Common myeloid progenitor, CD34-positive (primary cell): ENCODE measurements around the gene GRID1.

ENCODE experiments used
- CTCF ChIA-PET: fragments of 350-600 bp; sonication (Branson Sonifier 250); formaldehyde crosslinking; loops from one replicate; lab custom pipeline; 2021; ENCODE audit warnings: antibody characterized with exemption; lab: Charles Lee
- POLR2A ChIA-PET: fragments of 350-600 bp; sonication (Branson Sonifier 250); formaldehyde crosslinking; loops from one replicate; lab custom pipeline; 2021; ENCODE audit warnings: antibody characterized with exemption; lab: Charles Lee
- DNase-seq, 3 donors: peaks; one replicate each; pipeline versions ENCODE4 v3.0.0 to v3.0.0-alpha.2; 2013
- H3K27ac ChIP-seq, 2 experiments: 1 replicate in 1 of 2; 2 replicates in 1 of 2; pipeline ENCODE4 v1.7.0; 2013; ENCODE audit warnings: inconsistent platforms in 2 of 2, low read length in 2 of 2, mild to moderate bottlenecking in 2 of 2, low read depth in 1 of 2, moderate library complexity in 1 of 2; ENCODE audit not compliant: severe bottlenecking in 2 of 2, insufficient read depth in 1 of 2, poor library complexity in 1 of 2
- H3K27me3 ChIP-seq, 5 experiments: replicated peaks in 2 of 5; 1 replicate in 3 of 5; 2 replicates in 2 of 5; pipeline versions ENCODE4 v1.6.1 to v1.7.0; 2013; ENCODE audit warnings: low read length in 4 of 5, mild to moderate bottlenecking in 2 of 5, moderate library complexity in 2 of 5, inconsistent platforms in 1 of 5; ENCODE audit not compliant: insufficient read depth in 5 of 5, control insufficient read depth in 4 of 5
- H3K36me3 ChIP-seq, 4 experiments: 1 replicate in 2 of 4; 2 replicates in 2 of 4; pipeline versions ENCODE4 v1.6.1 to v1.7.0; 2013; ENCODE audit warnings: low read length in 3 of 4, control low read depth in 1 of 4, mild to moderate bottlenecking in 1 of 4; ENCODE audit not compliant: control insufficient read depth in 4 of 4, insufficient read depth in 4 of 4
- H3K4me1 ChIP-seq, 4 experiments: 1 replicate in 3 of 4; 2 replicates in 1 of 4; pipeline versions ENCODE4 v1.6.1 to v1.7.1; 2013; ENCODE audit warnings: low read length in 3 of 4, mild to moderate bottlenecking in 3 of 4, control low read depth in 1 of 4, inconsistent platforms in 1 of 4, moderate library complexity in 1 of 4; ENCODE audit not compliant: control insufficient read depth in 4 of 4, insufficient read depth in 4 of 4; ENCODE audit errors: control extremely low read depth in 1 of 4
- H3K4me3 ChIP-seq, 7 experiments: 1 replicate in 4 of 7; 2 replicates in 3 of 7; pipeline versions ENCODE4 v1.5.1 to v1.7.0; 2013; ENCODE audit warnings: mild to moderate bottlenecking in 7 of 7, low read length in 6 of 7, moderate library complexity in 6 of 7, inconsistent platforms in 2 of 7, low read depth in 2 of 7, control low read depth in 1 of 7; ENCODE audit not compliant: insufficient read depth in 4 of 7, control insufficient read depth in 1 of 7; ENCODE audit errors: extremely low read depth in 1 of 7
- H3K9me3 ChIP-seq, 5 experiments: 1 replicate in 4 of 5; 2 replicates in 1 of 5; pipeline versions ENCODE4 v1.6.1 to v1.7.1; 2013; ENCODE audit warnings: low read length in 4 of 5, mild to moderate bottlenecking in 2 of 5, inconsistent platforms in 1 of 5, low read depth in 1 of 5, moderate library complexity in 1 of 5; ENCODE audit not compliant: control insufficient read depth in 4 of 5, insufficient read depth in 2 of 5; ENCODE audit errors: control extremely low read depth in 1 of 5
- WGBS: methylation state at CpG from one replicate; pipeline ENCODE4 v1.1.5; 2013; ENCODE audit not compliant: insufficient coverage; 5-methylcytosine and 5-hydroxymethylcytosine counted together

GRID1 gene

GRCh38 chr10:85594239-85594638 is 772.4 kb downstream of the GRID1 start:
- Histone ChIP-seq H3K27me3 (peaks cover 0 to 3% (median 0%) of the 10 kb centered on the region in 5 experiments), H3K4me3 (no peak overlapping the region), H3K4me1 (no peaks in the 10 kb centered on the region), H3K36me3 (no peaks in the 10 kb centered on the region), H3K9me3 (no peaks in the 10 kb centered on the region), H3K27ac (no peak overlapping the region)
- ChIA-PET CTCF (no interaction called here), POLR2A (no interaction called here)
- DNase-seq, result no peak
- 41% methylated on average over 2 of the region's 3 CpGs for WGBS

GRCh38 chr10:85593226-85593772 is 773.3 kb downstream of the GRID1 start:
- Histone ChIP-seq H3K36me3 (no peaks in the 10 kb centered on the region), H3K9me3 (no peaks in the 10 kb centered on the region), H3K27ac (no peak overlapping the region), H3K4me3 (no peak overlapping the region), H3K4me1 (no peaks in the 10 kb centered on the region), H3K27me3 (no peaks in the 10 kb centered on the region)
- DNase-seq, result no peak
- WGBS, result 100% methylated on average over 1 of the region's 4 CpGs
- CTCF ChIA-PET, result interaction anchor here (0.9 kb wide), 1 partner anchor 9 kb away, joined by 3 read pairs; no protein-coding TSS in a partner anchor
- POLR2A ChIA-PET, result no interaction called here

GRCh38 chr10:85581371-85581770 is 785.2 kb downstream of the GRID1 start:
- no peak for DNase-seq
- Histone ChIP-seq H3K9me3 (peaks cover 0 to 3% (median 0%) of the 10 kb centered on the region in 5 experiments), H3K27ac (no peak overlapping the region), H3K4me3 (no peak overlapping the region), H3K27me3 (no peaks in the 10 kb centered on the region), H3K36me3 (no peaks in the 10 kb centered on the region), H3K4me1 (no peaks in the 10 kb centered on the region)
- POLR2A ChIA-PET, result no interaction called here
- CTCF ChIA-PET, result no interaction called here
- 100% methylated on average over 1 of the region's 3 CpGs for WGBS

- Histone ChIP-seq H3K36me3 (no peaks in the 10 kb centered on the region), H3K9me3 (peaks cover 0 to 3% (median 0%) of the 10 kb centered on the region in 5 experiments), H3K4me1 (no peaks in the 10 kb centered on the region), H3K4me3 (no peak overlapping the region), H3K27me3 (no peaks in the 10 kb centered on the region), H3K27ac (no peak overlapping the region)
- ChIA-PET POLR2A (no interaction called here), CTCF (no interaction called here)
- no peak for DNase-seq
- 55% methylated on average over 2 of the region's 2 CpGs for WGBS
Observed at GRCh38 chr10:85580585-85580984, 786.0 kb downstream of the GRID1 start.

GRCh38 chr10:85578860-85579259 is 787.7 kb downstream of the GRID1 start:
- POLR2A ChIA-PET, result no interaction called here
- Histone ChIP-seq H3K9me3 (peaks cover 0 to 3% (median 0%) of the 10 kb centered on the region in 5 experiments), H3K4me3 (no peak overlapping the region), H3K27me3 (no peaks in the 10 kb centered on the region), H3K4me1 (no peaks in the 10 kb centered on the region), H3K36me3 (no peaks in the 10 kb centered on the region), H3K27ac (no peak overlapping the region)
- CTCF ChIA-PET, result no interaction called here
- 86% methylated on average over 2 of the region's 2 CpGs for WGBS
- DNase-seq, result no peak

GRCh38 chr10:85575441-85575840 is 791.2 kb downstream of the GRID1 start:
- H3K36me3 ChIP-seq, result no peaks in the 10 kb centered on the region
- no peak overlapping the region for H3K4me3 ChIP-seq
- no peak for DNase-seq
- no peaks in the 10 kb centered on the region for H3K9me3 ChIP-seq
- WGBS, result 100% methylated on average over 1 of the region's 1 CpG
- H3K27me3 ChIP-seq, result no peaks in the 10 kb centered on the region
- no peaks in the 10 kb centered on the region for H3K4me1 ChIP-seq
- ChIA-PET CTCF (no interaction called here), POLR2A (no interaction called here)
- H3K27ac ChIP-seq, result no peak overlapping the region

- ChIA-PET CTCF (no interaction called here), POLR2A (no interaction called here)
- DNase-seq, result no peak
- 100% methylated on average over 1 of the region's 1 CpG for WGBS
- H3K4me3 ChIP-seq, result no peak overlapping the region
- no peaks in the 10 kb centered on the region for H3K9me3 ChIP-seq
- no peaks in the 10 kb centered on the region for H3K27me3 ChIP-seq
- H3K36me3 ChIP-seq, result no peaks in the 10 kb centered on the region
- no peaks in the 10 kb centered on the region for H3K4me1 ChIP-seq
- H3K27ac ChIP-seq, result no peak overlapping the region
Observed at GRCh38 chr10:85570871-85571270, 795.7 kb downstream of the GRID1 start.
